ENCODE results near the gene KDM4B. TPM values are rescaled to one million over a fixed set of nuclear protein-coding genes. Genes with fewer than 3 reads are reported as not detected.

KDM4B gene
- total RNA-seq, 4 donors from 2014 or later, result 18.4 to 94.7 (median 25.6) TPM

- Histone ChIP-seq H3K9me3 (no peaks in the 10 kb centered on the region), H3K4me1 (peaks cover 0 to 12% of the 10 kb centered on the region in 2 donors), H3K27ac (no peak overlapping the region), H3K36me3 (no peaks in the 10 kb centered on the region), H3K4me3 (no peak overlapping the region), H3K27me3 (no peaks in the 10 kb centered on the region)
- intact Hi-C loops (cut with DNase I; ENCODE audit: low total_unique reads), result no loop called here
- no peak for DNase-seq
- TF ChIP-seq CTCF (IDR thresholded peaks at IDR 0.05) (no peak), POLR2A (IDR thresholded peaks at IDR 0.05) (no peak)
Observed at GRCh38 chr19:5035793-5036697, 67.1 kb downstream of the KDM4B start.

DNA sequence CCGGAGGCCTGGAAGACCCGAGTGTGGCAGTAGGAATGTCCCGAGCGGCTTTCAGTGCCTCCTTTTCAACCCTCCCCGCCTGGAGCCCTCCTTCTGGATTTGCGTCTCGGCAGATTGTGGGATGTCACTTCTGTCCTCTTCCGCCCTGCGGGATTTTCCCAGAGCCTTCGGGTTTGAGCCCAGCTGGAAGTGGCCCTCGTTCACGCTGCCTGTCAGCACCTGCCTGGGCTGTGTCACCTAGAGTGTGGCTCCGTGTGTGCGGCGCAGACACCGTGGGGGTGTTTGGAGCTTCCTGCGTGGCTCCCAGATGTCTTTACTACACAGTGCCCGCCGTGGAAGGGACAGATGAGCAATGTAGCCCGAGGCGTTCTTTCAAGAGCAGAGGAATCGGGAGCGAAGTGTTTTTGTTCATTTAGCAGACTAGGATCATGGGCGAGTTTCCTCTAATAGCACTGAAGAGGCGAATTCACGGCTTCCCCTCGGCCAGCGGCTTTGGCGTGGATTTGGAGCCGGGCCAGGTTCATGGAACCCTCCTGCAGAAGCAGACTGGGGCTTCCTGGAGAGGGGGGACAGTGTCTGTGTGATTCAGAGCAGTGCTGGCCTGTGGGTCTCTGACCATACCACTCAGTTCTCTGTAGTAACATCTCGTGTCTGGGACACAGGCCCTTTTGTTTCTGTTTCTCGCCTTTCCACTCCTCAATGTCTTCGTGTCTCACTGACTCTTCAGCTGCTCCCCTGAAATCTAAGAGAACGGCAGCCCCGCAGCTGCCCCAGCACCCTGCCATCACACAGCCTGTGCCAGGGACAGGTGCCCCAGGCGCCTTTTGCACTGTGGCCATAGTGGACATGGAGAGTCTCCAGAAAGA, 68.0 kb downstream of the KDM4B start:
- no peak overlapping the region for H3K4me3 ChIP-seq
- H3K27ac ChIP-seq, result no peak overlapping the region
- no peaks in the 10 kb centered on the region for H3K27me3 ChIP-seq
- no peaks in the 10 kb centered on the region for H3K9me3 ChIP-seq
- no peak for TF ChIP-seq POLR2A (IDR thresholded peaks at IDR 0.05)
- TF ChIP-seq CTCF (IDR thresholded peaks at IDR 0.05), result no peak
- intact Hi-C loops (cut with DNase I; ENCODE audit: low total_unique reads), result no loop called here
- no peaks in the 10 kb centered on the region for H3K36me3 ChIP-seq
- peaks cover 0 to 12% of the 10 kb centered on the region in 2 donors for H3K4me1 ChIP-seq
- DNase-seq, result peak in 1 of 2 donors; percentile 52

DNA sequence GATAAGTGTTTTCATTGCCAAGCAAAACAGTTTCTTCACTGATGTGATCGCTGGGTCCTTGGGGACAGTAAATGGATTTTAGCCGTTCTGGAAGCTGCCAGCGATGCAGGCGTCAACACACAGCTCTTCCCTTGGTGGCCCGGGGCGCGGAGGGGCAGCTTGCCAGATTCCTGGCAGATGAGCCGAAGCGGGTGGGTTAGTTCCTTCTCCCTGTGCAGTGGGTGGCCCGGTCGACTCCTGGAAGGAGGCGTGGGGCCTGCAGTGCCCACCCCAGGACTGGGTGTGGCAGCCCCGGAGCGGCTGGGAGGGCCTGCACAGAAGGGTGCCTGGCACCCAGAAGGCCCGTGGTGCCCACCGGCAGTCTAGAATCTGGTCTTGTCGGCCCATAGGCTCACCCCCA, 69.0 kb downstream of the KDM4B start:
- peaks cover 0 to 12% of the 10 kb centered on the region in 2 donors for H3K4me1 ChIP-seq
- intact Hi-C loops (cut with DNase I; ENCODE audit: low total_unique reads), result no loop called here
- no peaks in the 10 kb centered on the region for H3K9me3 ChIP-seq
- H3K36me3 ChIP-seq, result no peaks in the 10 kb centered on the region
- no peak for TF ChIP-seq POLR2A (IDR thresholded peaks at IDR 0.05)
- no peak for TF ChIP-seq CTCF (IDR thresholded peaks at IDR 0.05)
- no peak for DNase-seq
- no peak overlapping the region for H3K27ac ChIP-seq
- H3K4me3 ChIP-seq, result no peak overlapping the region
- H3K27me3 ChIP-seq, result no peaks in the 10 kb centered on the region

GRCh38 chr19:5038631-5039271, 69.8 kb downstream of the KDM4B start:
- Histone ChIP-seq H3K36me3 (no peaks in the 10 kb centered on the region), H3K27me3 (no peaks in the 10 kb centered on the region), H3K4me3 (no peak overlapping the region), H3K9me3 (no peaks in the 10 kb centered on the region), H3K27ac (no peak overlapping the region), H3K4me1 (peaks cover 0 to 12% of the 10 kb centered on the region in 2 donors)
- TF ChIP-seq POLR2A (IDR thresholded peaks at IDR 0.05), result no peak
- peak in 3 of 4 experiments; percentile 26 to 31 (median 27) for TF ChIP-seq CTCF (IDR thresholded peaks at IDR 0.05)
- intact Hi-C loops (cut with DNase I; ENCODE audit: low total_unique reads), result no loop called here
- no peak for DNase-seq

All from uterus (tissue), 4 donors.